Neuronal stem cell (in vitro differentiated cells): ENCODE results near the gene UBE3D.
A peak's percentile ranks its signal among the peaks of the same experiment; 100 is the strongest.

Experiments used
- DNase-seq: peaks from one replicate; pipeline ENCODE4 v3.0.0-alpha.2; 2013; ENCODE audit warnings: low spot score
- H2AFZ ChIP-seq: one replicate; pipeline ENCODE4 v1.6.1; 2013; ENCODE audit warnings: mild to moderate bottlenecking, low read length, inconsistent platforms
- H2AK5ac ChIP-seq: 2 replicates; pipeline ENCODE4 v1.6.1; 2013; ENCODE audit warnings: low read depth, mild to moderate bottlenecking, inconsistent platforms, low read length, moderate library complexity, mixed read lengths
- H2BK120ac ChIP-seq: 2 replicates; pipeline ENCODE4 v1.6.1; 2013; ENCODE audit warnings: low read depth, mild to moderate bottlenecking, inconsistent platforms, low read length, moderate library complexity, mixed read lengths
- H2BK12ac ChIP-seq: one replicate; pipeline ENCODE4 v1.6.1; 2013; ENCODE audit warnings: low read length, inconsistent platforms
- H2BK15ac ChIP-seq: 2 replicates; pipeline ENCODE4 v1.6.1; 2013; ENCODE audit warnings: mild to moderate bottlenecking, low read length, inconsistent platforms, mixed read lengths
- H2BK5ac ChIP-seq: one replicate; pipeline ENCODE4 v1.6.1; 2013; ENCODE audit warnings: inconsistent platforms, mild to moderate bottlenecking, low read length, moderate library complexity
- H3K14ac ChIP-seq: one replicate; pipeline ENCODE4 v1.6.1; 2013; ENCODE audit warnings: low read length, inconsistent platforms
- H3K18ac ChIP-seq: 2 replicates; pipeline ENCODE4 v1.6.1; 2013; ENCODE audit warnings: low read length, inconsistent platforms
- H3K23ac ChIP-seq: 2 replicates; pipeline ENCODE4 v1.6.1; 2013; ENCODE audit warnings: low read depth, mild to moderate bottlenecking, mixed read lengths, low read length, inconsistent platforms; ENCODE audit not compliant: poor library complexity
- H3K27ac ChIP-seq: replicated peaks from 3 replicates; pipeline ENCODE4 v1.5.1; 2013; ENCODE audit warnings: low read length, inconsistent platforms
- H3K27me3 ChIP-seq, 3 experiments: 2 replicates each; pipeline ENCODE4 v1.6.1; 2013; ENCODE audit warnings: low read length in 3 of 3, mild to moderate bottlenecking in 2 of 3, inconsistent platforms in 1 of 3, low read depth in 1 of 3, mixed read lengths in 1 of 3, moderate library complexity in 1 of 3; ENCODE audit not compliant: control insufficient read depth in 3 of 3, insufficient read depth in 3 of 3
- H3K36me3 ChIP-seq, 2 donors: replicated peaks in 1 of 2; 2 replicates each; pipeline ENCODE4 v1.6.1; 2013; ENCODE audit warnings: low read length in 2 of 2; ENCODE audit not compliant: control insufficient read depth in 2 of 2, insufficient read depth in 2 of 2
- H3K4ac ChIP-seq: 2 replicates; pipeline ENCODE4 v1.6.1; 2013; ENCODE audit warnings: inconsistent platforms, mild to moderate bottlenecking, low read length, moderate library complexity
- H3K4me1 ChIP-seq, 2 donors: 1 replicate in 1 of 2; 2 replicates in 1 of 2; pipeline ENCODE4 v1.6.1; 2013; ENCODE audit warnings: low read length in 2 of 2, low read depth in 1 of 2; ENCODE audit not compliant: control insufficient read depth in 2 of 2, insufficient read depth in 1 of 2
- H3K4me2 ChIP-seq: one replicate; pipeline ENCODE4 v1.6.1; 2013; ENCODE audit warnings: mild to moderate bottlenecking, low read length, inconsistent platforms; ENCODE audit not compliant: insufficient read depth, poor library complexity, severe bottlenecking
- H3K4me3 ChIP-seq, 2 donors: 2 replicates each; pipeline ENCODE4 v1.5.1; 2013; ENCODE audit warnings: low read length in 2 of 2, mild to moderate bottlenecking in 2 of 2, inconsistent platforms in 1 of 2, moderate library complexity in 1 of 2
- H3K79me1 ChIP-seq: one replicate; pipeline ENCODE4 v1.6.1; 2013; ENCODE audit warnings: low read depth, mild to moderate bottlenecking, inconsistent platforms, low read length, moderate library complexity
- H3K9ac ChIP-seq: one replicate; pipeline ENCODE4 v1.6.1; 2013; ENCODE audit warnings: mild to moderate bottlenecking, low read depth, low read length, inconsistent platforms; ENCODE audit not compliant: poor library complexity
- H3K9me3 ChIP-seq, 2 donors: replicated peaks in 1 of 2; 2 replicates each; pipeline versions ENCODE3 to v1.6.1; 2013; ENCODE audit warnings: low read length in 2 of 2, mild to moderate bottlenecking in 2 of 2, inconsistent platforms in 1 of 2, low read depth in 1 of 2, mixed read lengths in 1 of 2, moderate library complexity in 1 of 2; ENCODE audit not compliant: control insufficient read depth in 2 of 2, insufficient read depth in 1 of 2
- H4K8ac ChIP-seq: one replicate; pipeline ENCODE4 v1.6.1; 2013; ENCODE audit warnings: low read depth, mild to moderate bottlenecking, inconsistent platforms, low read length, moderate library complexity
- H4K91ac ChIP-seq: one replicate; pipeline ENCODE4 v1.6.1; 2013; ENCODE audit warnings: low read length, low read depth, mild to moderate bottlenecking, inconsistent platforms; ENCODE audit not compliant: poor library complexity
- WGBS, 2 donors: extraction: QIAGEN DNeasy Blood & Tissue Kit; methylation state at CpG; one replicate each; pipeline ENCODE4 v1.1.7; 2013; ENCODE audit warnings: missing lambda C conversion rate in 2 of 2, mixed read lengths in 1 of 2; ENCODE audit not compliant: insufficient read length in 2 of 2, insufficient replicate concordance in 1 of 2; ENCODE audit errors: extremely low coverage in 2 of 2; 5-methylcytosine and 5-hydroxymethylcytosine counted together

Gene UBE3D

DNA sequence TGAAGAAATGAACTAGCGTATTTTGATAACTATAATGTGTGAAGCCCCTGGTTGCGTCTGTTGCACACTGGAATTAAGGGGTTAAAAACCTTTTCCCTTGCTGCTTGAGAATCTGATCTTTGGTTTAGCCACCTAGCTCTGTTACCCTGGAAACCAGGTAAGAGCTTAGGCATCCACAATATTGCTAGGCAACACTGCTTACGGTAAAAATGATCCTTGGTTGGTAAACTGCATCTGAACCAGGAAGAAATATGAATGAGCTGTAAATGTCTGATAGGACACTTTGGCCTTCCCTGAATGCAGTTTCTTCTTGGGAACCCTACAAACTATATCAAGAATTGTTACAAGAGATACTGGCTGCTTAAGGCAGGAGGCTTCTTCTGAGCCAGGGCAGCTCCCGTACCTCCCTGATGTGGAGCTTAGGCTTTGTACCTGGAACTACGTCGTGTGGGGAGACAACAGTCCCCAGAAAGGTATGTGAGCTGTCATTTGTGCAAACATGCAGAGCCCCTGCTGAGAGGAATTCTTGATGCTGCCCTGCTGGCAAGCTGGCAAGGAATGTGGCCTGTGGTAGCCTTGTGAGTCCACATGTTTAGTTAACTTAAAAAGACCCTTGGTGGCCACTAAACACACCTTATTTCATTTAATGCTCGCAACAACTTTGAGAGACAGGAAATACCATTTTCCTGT, 18.4 kb downstream of the UBE3D start:
- no peak overlapping the region for H2AK5ac ChIP-seq
- no peaks in the 10 kb centered on the region for H3K79me1 ChIP-seq
- H4K8ac ChIP-seq: no peak overlapping the region
- H3K4me2 ChIP-seq: no peak overlapping the region
- no peak overlapping the region for H3K18ac ChIP-seq
- no peak overlapping the region for H3K9ac ChIP-seq
- H4K91ac ChIP-seq: no peak overlapping the region
- no peak overlapping the region for H2BK5ac ChIP-seq
- H3K4me3 ChIP-seq: no peak overlapping the region
- no peaks in the 10 kb centered on the region for H3K27me3 ChIP-seq
- H3K4ac ChIP-seq: no peak overlapping the region
- no CpG with 5 or more reads among the region's 7 CpGs for WGBS, 2 donors
- no peak overlapping the region for H2BK15ac ChIP-seq
- no peak overlapping the region for H3K14ac ChIP-seq
- H2BK12ac ChIP-seq: no peak overlapping the region
- peaks cover 0 to 5% of the 10 kb centered on the region in 2 donors for H3K4me1 ChIP-seq
- H3K36me3 ChIP-seq: peaks cover 2 to 26% of the 10 kb centered on the region in 2 donors
- no peak for DNase-seq
- no peak overlapping the region for H3K23ac ChIP-seq
- no peaks in the 10 kb centered on the region for H3K9me3 ChIP-seq
- no peak overlapping the region for H2AFZ ChIP-seq
- H3K27ac ChIP-seq: no peak overlapping the region
- H2BK120ac ChIP-seq: no peak overlapping the region

DNA sequence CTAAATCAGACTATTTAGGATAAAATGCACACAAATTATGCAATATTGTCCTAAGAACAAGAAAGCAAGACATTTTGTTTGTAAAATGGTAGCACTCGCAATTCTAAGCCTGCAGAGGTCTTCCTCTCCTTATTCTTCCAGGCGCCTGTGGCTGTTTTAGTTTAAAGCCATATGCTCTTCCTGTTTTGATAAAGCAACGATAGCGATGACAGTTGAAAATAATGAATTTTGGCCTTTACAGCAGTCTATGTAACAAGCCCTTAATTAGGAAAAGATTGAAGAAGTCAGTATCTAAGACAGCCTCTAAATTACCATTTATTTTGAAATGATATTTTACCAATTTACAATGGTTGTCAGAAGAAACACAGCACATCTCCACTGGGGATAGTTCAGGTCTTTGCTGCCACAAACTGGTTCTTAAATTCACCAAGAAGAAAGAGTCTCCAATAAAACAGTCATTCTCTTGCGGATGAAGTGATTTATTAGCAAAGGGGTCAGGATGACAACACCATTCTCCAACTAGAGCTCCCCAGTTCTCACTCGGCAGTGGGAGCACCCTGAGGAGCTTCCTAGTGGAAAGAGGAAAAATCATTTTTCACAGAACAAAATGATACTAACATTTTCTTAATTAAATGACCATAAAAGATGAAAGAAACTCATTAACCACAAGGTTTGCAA, 21.4 kb downstream of the UBE3D start:
- Histone ChIP-seq H4K8ac (no peak overlapping the region), H2BK12ac (no peak overlapping the region), H2AK5ac (no peak overlapping the region), H3K18ac (no peak overlapping the region), H3K4ac (no peak overlapping the region), H3K9ac (no peak overlapping the region), H3K9me3 (no peaks in the 10 kb centered on the region), H3K4me2 (no peak overlapping the region), H3K4me1 (peaks cover 0 to 5% of the 10 kb centered on the region in 2 donors), H2BK15ac (no peak overlapping the region), H3K27ac (no peak overlapping the region), H4K91ac (no peak overlapping the region), H2AFZ (no peak overlapping the region), H3K14ac (no peak overlapping the region), H3K79me1 (no peaks in the 10 kb centered on the region), H3K27me3 (no peaks in the 10 kb centered on the region), H3K4me3 (no peak overlapping the region), H2BK120ac (no peak overlapping the region), H3K36me3 (peaks cover 0 to 5% of the 10 kb centered on the region in 2 donors), H3K23ac (no peak overlapping the region), H2BK5ac (no peak overlapping the region)
- WGBS, 2 donors: no CpG with 5 or more reads among the region's 6 CpGs
- no peak for DNase-seq

DNA sequence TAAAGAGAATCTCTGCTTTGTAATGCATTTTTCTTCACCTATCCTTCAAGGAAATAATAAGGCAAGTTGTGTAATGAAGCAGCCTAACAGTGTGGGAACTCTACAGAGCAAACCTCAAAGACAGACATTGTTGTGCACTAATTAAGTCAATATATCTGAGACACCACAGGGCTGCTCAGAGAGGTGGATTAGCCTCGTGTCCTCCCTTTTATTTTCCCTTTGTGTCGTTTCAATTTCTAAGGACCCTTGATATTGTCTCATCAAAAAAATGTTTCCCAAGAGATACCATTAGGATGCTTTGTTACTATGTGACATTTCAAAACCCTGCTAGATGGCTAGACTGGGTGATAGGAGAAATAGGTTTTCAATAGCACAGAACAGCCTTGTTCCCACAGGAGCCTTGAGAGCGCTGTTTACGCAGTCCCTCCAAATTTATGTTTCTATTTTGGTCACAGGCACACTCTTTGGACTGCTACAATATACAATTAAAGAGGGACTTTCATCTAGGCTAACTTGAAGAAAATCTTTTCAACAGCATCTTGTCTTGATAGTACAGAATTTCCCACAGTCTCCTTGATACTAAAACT, 23.1 kb downstream of the UBE3D start:
- no peak overlapping the region for H2BK12ac ChIP-seq
- H3K36me3 ChIP-seq: peaks cover 0 to 4% of the 10 kb centered on the region in 2 donors
- no peak overlapping the region for H3K4me2 ChIP-seq
- H3K9me3 ChIP-seq: no peaks in the 10 kb centered on the region
- H2BK5ac ChIP-seq: no peak overlapping the region
- no peaks in the 10 kb centered on the region for H3K79me1 ChIP-seq
- DNase-seq: peak; percentile 32
- H3K18ac ChIP-seq: no peak overlapping the region
- H3K27me3 ChIP-seq: no peaks in the 10 kb centered on the region
- no peak overlapping the region for H4K8ac ChIP-seq
- H3K4ac ChIP-seq: no peak overlapping the region
- H3K23ac ChIP-seq: no peak overlapping the region
- no peak overlapping the region for H2BK120ac ChIP-seq
- H2AFZ ChIP-seq: no peak overlapping the region
- no peak overlapping the region for H4K91ac ChIP-seq
- peaks cover 0 to 5% of the 10 kb centered on the region in 2 donors for H3K4me1 ChIP-seq
- WGBS, 2 donors: no CpG with 5 or more reads among the region's 4 CpGs
- H3K27ac ChIP-seq: no peak overlapping the region
- no peak overlapping the region for H3K14ac ChIP-seq
- no peak overlapping the region for H3K4me3 ChIP-seq
- no peak overlapping the region for H3K9ac ChIP-seq
- no peak overlapping the region for H2BK15ac ChIP-seq
- H2AK5ac ChIP-seq: no peak overlapping the region

DNA sequence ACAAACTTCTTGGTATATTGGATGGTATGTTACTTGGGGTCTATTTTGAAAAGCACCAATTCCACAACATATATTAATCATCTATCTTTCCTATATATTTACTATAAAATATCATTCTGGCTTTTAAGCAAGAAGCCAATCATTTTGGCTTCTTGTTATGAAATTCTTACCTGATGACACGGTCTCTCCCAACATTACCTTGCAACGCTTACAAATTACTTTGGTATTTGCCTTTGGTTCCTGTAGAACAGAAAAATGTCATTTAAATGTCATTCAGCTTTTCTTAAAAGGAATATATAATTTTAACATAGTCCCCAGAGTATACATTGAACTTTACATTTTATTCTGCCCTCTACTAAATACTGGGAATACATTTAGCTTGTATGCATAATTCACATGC, 27.4 kb downstream of the UBE3D start:
- Histone ChIP-seq H4K8ac (no peak overlapping the region), H3K9me3 (peaks cover 0 to 2% of the 10 kb centered on the region in 2 donors), H3K9ac (no peak overlapping the region), H3K23ac (no peak overlapping the region), H3K4me2 (no peak overlapping the region), H3K36me3 (peaks cover 0 to 5% of the 10 kb centered on the region in 2 donors), H3K27ac (no peak overlapping the region), H2BK120ac (no peak overlapping the region), H2BK12ac (no peak overlapping the region), H2AK5ac (no peak overlapping the region), H3K4ac (no peak overlapping the region), H2AFZ (no peak overlapping the region), H3K27me3 (no peaks in the 10 kb centered on the region), H3K79me1 (no peaks in the 10 kb centered on the region), H2BK5ac (no peak overlapping the region), H3K14ac (no peak overlapping the region), H2BK15ac (no peak overlapping the region), H4K91ac (no peak overlapping the region), H3K4me3 (no peak overlapping the region), H3K18ac (no peak overlapping the region), H3K4me1 (no peaks in the 10 kb centered on the region)
- DNase-seq: no peak
- no CpG with 5 or more reads among the region's 2 CpGs for WGBS, 2 donors
